ELR (cell line): ENCODE results near the gene FBXO7.

Source experiments
- DNase-seq: peaks from one replicate; pipeline ENCODE4 v3.0.0-alpha.2; 2015; ENCODE audit warnings: low read depth

FBXO7 gene

DNA sequence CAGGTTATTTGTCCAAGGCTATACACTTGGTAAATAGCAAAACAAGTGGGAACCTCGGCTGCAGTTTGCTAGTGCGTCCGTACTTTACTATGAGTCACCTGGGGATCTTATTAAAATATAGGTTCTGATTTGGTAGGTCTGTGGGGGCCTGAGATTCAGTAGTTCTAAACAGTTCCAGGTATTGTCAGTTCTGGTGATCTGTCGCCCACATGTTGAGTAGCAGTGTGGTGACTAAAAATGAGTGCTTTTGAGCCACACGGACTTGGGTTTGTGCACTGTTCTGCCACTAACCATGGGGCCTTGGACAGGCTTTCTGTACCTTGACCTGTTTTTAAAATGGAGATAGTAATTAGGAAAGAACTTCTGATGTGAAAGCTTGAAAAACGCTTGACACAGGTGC lies 15.7 kb downstream of the FBXO7 start:
- no peak for DNase-seq

- DNase-seq, result no peak
Measured at GRCh38 chr22:32492111-32492510, 17.5 kb downstream of the FBXO7 start.

GRCh38 chr22:32493551-32493950 lies 18.9 kb downstream of the FBXO7 start:
- DNase-seq, result no peak

DNA sequence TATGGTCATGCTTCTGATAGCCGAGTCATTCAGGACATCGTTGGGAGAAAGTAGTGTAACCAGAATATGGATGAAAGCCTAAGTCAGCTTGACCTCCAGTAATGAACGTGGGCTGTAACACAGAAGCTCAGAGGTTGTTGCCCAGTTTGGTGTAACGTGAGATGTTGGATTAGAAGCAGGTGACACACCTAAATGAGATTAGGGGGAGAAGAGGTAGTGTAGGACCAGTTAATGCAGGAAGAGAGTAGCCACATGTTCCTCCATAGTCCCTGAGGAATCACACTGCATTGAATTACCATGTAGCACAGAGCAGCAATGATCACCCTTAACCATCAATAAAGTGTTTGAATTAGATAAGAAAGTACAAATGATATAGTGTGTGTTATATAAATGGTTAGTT lies 20.4 kb downstream of the FBXO7 start:
- DNase-seq, result no peak

DNA sequence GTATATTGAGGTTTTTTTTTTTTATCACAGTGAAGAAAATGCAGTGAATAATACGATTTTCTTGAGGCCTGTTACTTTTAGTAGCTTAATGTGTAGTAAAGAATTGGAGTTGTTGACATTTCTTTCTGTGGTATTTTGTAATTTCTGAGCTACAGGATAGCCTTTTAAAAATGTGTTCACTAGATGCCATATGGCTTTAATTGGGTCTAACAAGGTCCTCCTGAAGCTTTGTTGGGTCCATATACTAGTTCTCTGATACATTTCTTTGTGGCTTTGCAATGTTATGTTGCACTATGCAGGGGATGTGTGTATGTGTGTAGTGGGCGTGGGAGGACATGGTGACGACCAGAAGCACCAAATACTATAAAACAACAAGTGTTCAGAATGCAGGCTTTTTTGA lies 25.1 kb downstream of the FBXO7 start:
- DNase-seq, result no peak

GRCh38 chr22:32501836-32502752 lies 27.5 kb downstream of the FBXO7 start:
- DNase-seq, result no peak

DNA sequence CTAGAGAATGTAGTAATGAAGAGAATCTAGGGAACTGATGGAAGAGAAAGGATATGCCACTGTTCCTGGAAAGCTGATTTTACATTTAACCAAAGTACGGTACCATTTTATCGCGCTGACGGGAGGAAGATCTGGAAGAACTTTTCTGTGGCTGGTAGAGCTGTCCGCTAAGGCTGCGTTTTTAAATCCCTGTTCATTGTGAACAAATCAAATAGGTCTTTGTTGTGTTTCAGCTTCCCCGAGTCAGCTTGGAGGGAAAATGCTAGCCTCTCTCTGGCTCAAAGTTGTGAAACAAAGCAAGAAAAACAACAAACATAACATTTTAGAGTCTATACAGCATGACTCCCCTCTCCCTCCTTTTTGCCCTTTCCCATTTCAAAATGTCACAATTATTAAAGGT lies 34.4 kb downstream of the FBXO7 start:
- no peak for DNase-seq

DNA sequence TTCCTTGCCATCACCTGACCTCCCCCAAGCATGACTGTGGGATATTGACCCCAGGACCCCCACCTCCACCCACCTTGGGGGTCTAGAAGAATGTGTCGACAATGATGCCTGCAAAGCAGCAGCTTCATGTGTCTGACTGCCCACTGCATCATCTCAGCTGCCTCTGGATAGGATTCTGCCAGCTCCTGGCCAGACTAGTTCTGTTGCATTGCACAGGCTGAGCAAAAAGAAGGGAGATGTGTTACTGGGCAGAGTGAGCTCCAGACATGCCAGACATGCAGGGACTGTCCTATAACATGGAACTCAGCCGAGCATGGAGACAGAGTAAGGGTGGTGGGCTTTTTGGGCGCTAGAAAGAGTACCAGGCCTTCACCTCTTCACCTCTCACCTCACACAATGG lies 36.7 kb downstream of the FBXO7 start:
- no peak for DNase-seq

DNA sequence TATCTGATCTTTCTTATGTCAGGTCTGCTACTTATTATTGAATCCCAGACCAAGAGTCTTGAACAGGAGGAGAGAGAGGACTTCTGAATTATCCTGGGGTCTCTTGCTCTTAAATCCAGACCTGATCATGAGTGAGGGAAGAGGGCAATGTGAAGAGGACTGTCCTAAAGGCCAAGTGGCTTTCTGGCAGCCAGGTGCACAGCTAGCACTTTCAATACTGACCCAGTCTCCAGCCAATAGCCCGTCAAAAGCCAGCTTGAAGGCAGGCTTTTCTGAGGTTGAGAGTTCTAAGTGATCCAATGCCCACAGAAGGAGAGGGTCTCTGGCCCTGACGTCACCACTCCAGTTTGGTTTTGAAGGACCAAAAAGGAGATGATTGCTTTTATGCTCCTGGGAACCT lies 37.2 kb downstream of the FBXO7 start:
- no peak for DNase-seq

DNA sequence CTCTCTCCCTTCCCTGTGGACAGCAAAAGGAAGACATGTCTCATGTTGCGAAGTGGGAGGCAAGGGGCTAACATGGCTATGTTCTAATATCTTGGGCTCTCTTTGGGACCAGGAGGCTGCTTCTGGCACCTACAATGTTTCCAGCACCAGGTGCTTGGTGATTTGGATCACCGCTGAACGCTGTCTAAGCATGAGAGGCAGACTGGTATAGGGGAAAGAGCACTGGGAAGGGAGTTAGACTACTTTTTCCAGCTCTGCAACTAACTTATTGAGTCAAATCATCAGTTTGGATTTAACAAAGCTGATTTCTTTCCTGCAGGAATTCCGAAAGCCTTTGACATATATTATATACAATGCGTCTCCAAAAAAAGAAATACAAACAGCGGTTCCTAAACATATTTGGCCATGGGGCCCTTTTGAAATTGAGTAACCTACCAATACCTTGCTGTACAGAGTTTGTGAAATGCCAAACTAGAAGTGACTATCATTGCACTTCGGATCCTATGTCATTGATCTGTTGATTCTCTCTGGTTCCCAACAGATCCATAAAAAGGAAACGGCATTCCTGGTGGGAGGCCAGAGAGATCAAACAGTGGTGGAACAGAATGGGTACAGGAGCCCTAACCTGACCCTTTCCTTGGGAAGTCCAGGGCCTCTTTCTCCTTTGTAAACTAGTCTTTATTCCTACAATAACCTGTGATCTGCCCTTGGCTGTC lies 37.8 kb downstream of the FBXO7 start:
- DNase-seq, result no peak

DNA sequence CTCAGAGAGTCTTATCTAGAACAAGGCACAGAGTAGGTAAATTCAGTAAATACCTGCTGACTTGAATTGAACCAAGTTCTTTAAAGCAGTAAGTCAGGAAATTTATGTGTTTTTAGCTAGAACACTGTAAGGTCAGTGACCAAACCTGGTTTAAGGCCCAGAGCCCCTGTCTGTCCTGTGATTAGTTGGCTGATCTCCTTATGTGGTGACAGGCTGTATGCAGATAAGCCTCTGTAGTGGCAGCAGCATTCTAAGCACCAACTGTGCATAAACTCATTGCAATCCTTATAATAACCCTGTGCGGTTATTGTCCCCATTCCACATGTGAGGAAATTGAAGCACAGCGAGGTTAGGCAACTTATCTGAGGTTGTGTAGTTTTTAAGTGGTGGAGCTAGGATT lies 40.5 kb downstream of the FBXO7 start:
- DNase-seq, result no peak

- no peak for DNase-seq
Measured at GRCh38 chr22:32517488-32517887, 42.9 kb downstream of the FBXO7 start.

- no peak for DNase-seq
Measured at GRCh38 chr22:32517921-32518320, 43.3 kb downstream of the FBXO7 start.

- no peak for DNase-seq
Measured at GRCh38 chr22:32518381-32518780, 43.8 kb downstream of the FBXO7 start.

DNA sequence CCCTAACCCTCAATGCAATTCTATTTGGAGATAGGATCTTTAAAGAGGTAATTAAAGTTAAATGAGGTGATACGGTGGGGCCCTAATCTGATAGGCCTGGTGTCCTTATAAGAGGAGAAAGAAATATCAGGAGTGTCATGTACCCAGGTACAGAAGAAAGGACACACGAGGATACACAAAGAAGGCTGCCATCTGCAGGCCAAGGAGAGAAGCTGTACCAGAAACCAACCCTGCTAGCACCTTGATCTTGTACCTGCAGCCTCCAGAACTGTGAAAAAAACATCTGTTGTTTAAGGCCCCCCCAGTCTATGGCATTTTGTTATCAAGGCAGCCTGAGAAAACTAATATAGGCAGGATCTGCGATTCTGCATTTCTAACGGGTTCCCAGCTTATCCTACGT lies 44.2 kb downstream of the FBXO7 start:
- DNase-seq, result peak; percentile 39

DNA sequence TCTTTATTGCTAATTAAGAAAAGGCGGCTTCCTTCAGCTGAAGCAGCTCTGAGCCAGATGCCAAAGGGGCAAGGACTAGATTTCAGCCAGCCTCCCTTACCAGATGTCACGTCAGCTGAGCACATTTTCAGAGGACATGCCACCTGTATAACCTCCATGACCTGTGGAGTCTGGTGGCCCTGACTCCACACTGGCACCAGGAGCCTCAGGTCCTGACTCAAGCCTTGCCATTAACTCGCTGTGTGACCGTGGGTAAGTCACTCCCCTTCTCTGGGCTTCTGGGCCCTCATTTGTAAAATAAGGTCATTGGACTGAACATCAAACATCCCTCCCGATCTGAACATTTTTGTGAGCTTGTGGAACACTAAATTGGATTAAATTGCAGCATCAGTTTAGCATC lies 46.0 kb downstream of the FBXO7 start:
- DNase-seq, result no peak

GRCh38 chr22:32522237-32522636 lies 47.6 kb downstream of the FBXO7 start:
- DNase-seq, result no peak

DNA sequence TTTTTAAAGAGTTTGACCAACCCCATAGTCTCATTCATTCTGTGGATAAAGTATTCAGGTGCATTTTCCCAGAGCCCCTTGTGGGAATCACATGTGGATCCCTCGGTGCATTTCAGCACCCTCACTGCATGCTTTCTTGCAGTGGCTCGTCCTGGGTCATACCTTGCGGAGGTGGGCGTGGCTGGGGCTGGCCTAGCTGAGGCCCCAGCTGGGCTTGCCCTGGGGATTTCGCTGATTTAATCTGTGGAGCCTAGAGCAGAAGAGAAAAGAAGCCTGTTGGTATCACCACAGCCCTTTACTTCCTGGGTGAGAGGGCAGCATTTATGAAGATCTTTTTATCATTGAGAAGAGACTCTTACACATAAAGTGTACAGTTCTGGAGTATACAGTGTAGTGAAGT lies 53.1 kb downstream of the FBXO7 start:
- no peak for DNase-seq

- no peak for DNase-seq
Measured at GRCh38 chr22:32528316-32528715, 53.7 kb downstream of the FBXO7 start.

GRCh38 chr22:32528984-32529982 lies 54.7 kb downstream of the FBXO7 start:
- peak; percentile 87 for DNase-seq

DNA sequence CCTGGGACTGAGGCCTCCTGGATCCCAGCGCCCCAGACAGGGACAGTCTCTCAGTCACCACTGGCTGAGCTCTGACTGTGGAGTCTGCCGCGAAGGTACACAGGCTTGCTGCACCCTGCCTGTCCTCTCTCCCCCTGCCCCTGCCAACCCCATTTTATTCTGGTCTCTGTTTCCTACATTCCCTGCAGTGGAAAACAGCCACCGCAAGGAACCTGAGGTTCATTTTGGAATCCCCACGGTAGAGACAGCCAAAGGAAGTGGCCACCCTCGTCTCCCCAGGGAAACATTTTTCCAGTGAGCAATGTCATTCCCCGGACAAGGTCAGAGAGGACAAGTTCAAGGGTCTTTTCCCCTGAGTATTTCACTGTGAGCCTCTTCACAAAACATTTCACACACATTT lies 56.6 kb downstream of the FBXO7 start:
- DNase-seq, result no peak
